GM12872 (cell line): Measurements from ENCODE around the gene CDH3.

Experiments used
- CTCF ChIP-seq: IDR thresholded peaks from 3 replicates; pipeline ENCODE4 v1.5.1; 2011; ENCODE audit warnings: low read depth, mild to moderate bottlenecking, low read length, moderate library complexity; ENCODE audit not compliant: insufficient read depth

Gene CDH3

GRCh38 chr16:68617734-68618133 is 27.4 kb upstream of the CDH3 start:
- TF ChIP-seq CTCF: no peak

GRCh38 chr16:68626557-68626956 is 18.6 kb upstream of the CDH3 start:
- TF ChIP-seq CTCF: no peak

GRCh38 chr16:68627951-68628425 is 17.1 kb upstream of the CDH3 start:
- TF ChIP-seq CTCF: no peak

- no peak for TF ChIP-seq CTCF
Observed at GRCh38 chr16:68629351-68629910, 15.7 kb upstream of the CDH3 start.

- no peak for TF ChIP-seq CTCF
Observed at GRCh38 chr16:68636064-68636560, 9.0 kb upstream of the CDH3 start.

GRCh38 chr16:68636818-68637217 is 8.3 kb upstream of the CDH3 start:
- no peak for TF ChIP-seq CTCF

- no peak for TF ChIP-seq CTCF
Observed at GRCh38 chr16:68640972-68641371, 4.1 kb upstream of the CDH3 start.
